K562 (cell line): ENCODE data around the gene UBA1. TPM values are rescaled to one million over a fixed set of nuclear protein-coding genes. Genes with fewer than 3 reads are reported as not detected.

Source experiments
- ATAC-seq: fragments of 200-7000 bp; cut with Tn5 transposase; 3 replicates; pipeline ENCODE4 v1.9.1; 2020; ENCODE audit warnings: moderate library complexity
- BruUV-seq: library from RNA; stranded (reverse); fragments of 400-500 nt; replicated peaks from 2 replicates; lab custom pipeline; 2021; lab: Mats Ljungman, UMichigan
- CTCF ChIA-PET: fragments of 300-600 bp; formaldehyde crosslinking; extraction: SDS; loops from one replicate; lab custom pipeline; 2021; ENCODE audit warnings: low intra/inter-chr PET ratio; lab: Yijun Ruan, JAX
- POLR2A ChIA-PET: fragments of 300-600, 350-650 bp; sonication (Branson Sonifier 250); formaldehyde crosslinking; extraction: SDS; loops from one replicate; lab custom pipeline; 2021; ENCODE audit warnings: antibody characterized with exemption, inconsistent platforms; lab: Yijun Ruan, JAX
- DNase-seq, 4 experiments: peaks; one replicate each; pipeline versions ENCODE4 v3.0.0 to v3.0.0-alpha.2; 2011 to 2018; ENCODE audit warnings: low spot score in 3 of 4, mixed read lengths in 3 of 4; ENCODE audit errors: extremely low read depth in 1 of 4
- FAIRE-seq: peaks from 2 replicates; lab custom pipeline; 2011; peaks lifted over from hg19 to GRCh38; lab: Jason Lieb, UNC
- H2AFZ ChIP-seq: 2 replicates; pipeline ENCODE4 v1.6.0; 2011; ENCODE audit warnings: low read depth, low read length, control low read depth, inconsistent platforms
- H3K27ac ChIP-seq: fragments of 200-600 bp; 3 replicates; pipeline ENCODE4 v1.8.0; 2011; ENCODE audit warnings: low read depth, mild to moderate bottlenecking, control low read depth, inconsistent platforms, low read length, moderate library complexity, mixed read lengths; ENCODE audit errors: extremely low read depth
- H3K27me3 ChIP-seq, 2 experiments: fragments of 300-600 bp in 1 of 2; 2 replicates in 1 of 2; 3 replicates in 1 of 2; pipeline versions ENCODE4 v1.6.0 to v1.8.0; 2011; ENCODE audit warnings: inconsistent platforms in 2 of 2, low read length in 2 of 2, mild to moderate bottlenecking in 1 of 2, mixed read lengths in 1 of 2, moderate library complexity in 1 of 2; ENCODE audit not compliant: control insufficient read depth in 2 of 2, insufficient read depth in 2 of 2
- H3K36me3 ChIP-seq: fragments of 300-600 bp; 3 replicates; pipeline ENCODE4 v1.8.0; 2011; ENCODE audit warnings: mild to moderate bottlenecking, low read length, inconsistent platforms; ENCODE audit not compliant: control insufficient read depth, insufficient read depth
- H3K4me1 ChIP-seq, 2 experiments: fragments of 200-600 bp in 1 of 2; replicated peaks in 1 of 2; 2 replicates in 1 of 2; 3 replicates in 1 of 2; pipeline versions ENCODE4 v1.5.1 to v1.8.0; 2011; ENCODE audit warnings: inconsistent platforms in 2 of 2, low read length in 2 of 2, mild to moderate bottlenecking in 1 of 2, mixed read lengths in 1 of 2, moderate library complexity in 1 of 2; ENCODE audit not compliant: control insufficient read depth in 2 of 2, insufficient read depth in 2 of 2
- H3K4me2 ChIP-seq: 2 replicates; pipeline ENCODE4 v1.6.1; 2011; ENCODE audit warnings: low read length, control low read depth, inconsistent platforms, mixed read lengths; ENCODE audit not compliant: insufficient read depth
- H3K4me3 ChIP-seq: fragments of 200-600 bp; sonication (generic), shearing (Covaris generic); 2 replicates; pipeline ENCODE4 v1.5.1; 2016; ENCODE audit warnings: control low read depth, inconsistent platforms
- H3K79me2 ChIP-seq: fragments of 200-600 bp; 3 replicates; pipeline ENCODE4 v1.8.0; 2011; ENCODE audit warnings: low read length, inconsistent platforms; ENCODE audit not compliant: control insufficient read depth, insufficient read depth
- H3K9ac ChIP-seq, 2 experiments: 2 replicates each; pipeline versions ENCODE4 v1.6.0 to v1.6.1; 2011; ENCODE audit warnings: low read depth in 2 of 2, low read length in 2 of 2, control low read depth in 1 of 2, inconsistent platforms in 1 of 2, mild to moderate bottlenecking in 1 of 2, mixed read lengths in 1 of 2; ENCODE audit not compliant: insufficient read depth in 1 of 2
- H3K9me1 ChIP-seq: one replicate; pipeline ENCODE4 v1.6.0; 2011; ENCODE audit warnings: inconsistent platforms, mild to moderate bottlenecking, low read length, moderate library complexity; ENCODE audit not compliant: control insufficient read depth, insufficient read depth
- H3K9me3 ChIP-seq: replicated peaks from 2 replicates; pipeline ENCODE4 v1.5.1; 2011; ENCODE audit warnings: low read depth, low read length, inconsistent platforms; ENCODE audit not compliant: control insufficient read depth, insufficient read depth
- H4K20me1 ChIP-seq: replicated peaks from 2 replicates; pipeline ENCODE4 v1.6.1; 2011; ENCODE audit warnings: low read length, inconsistent platforms, mixed read lengths; ENCODE audit not compliant: control insufficient read depth, insufficient read depth
- KLF16 ChIP-seq: IDR thresholded peaks from 2 replicates; pipeline ENCODE4 v1.6.1; 2016; ENCODE audit warnings: antibody characterized with exemption
- MAX ChIP-seq: sonication (generic); formaldehyde crosslinking; IDR thresholded peaks from 2 replicates; pipeline ENCODE4 v1.9.0; 2022; ENCODE audit warnings: mild to moderate bottlenecking, missing genetic modification reagents
- ZBTB5 ChIP-seq: fragments of 450-650 bp; IDR thresholded peaks from 2 replicates; pipeline ENCODE4 v1.6.1; 2017; ENCODE audit warnings: antibody characterized with exemption
- ZNF766 ChIP-seq: fragments of 200-800 bp; sonication (Bioruptor generic); conservative IDR thresholded peaks from 2 replicates; pipeline ENCODE4 v1.6.1; 2016; ENCODE audit warnings: missing genetic modification characterization, missing compliant biosample characterization
- whole genome bisulfite sequencing: fragments of 100-300 bp; shearing (Covaris generic); methylation state at CpG from one replicate; pipeline ENCODE4 v1.1.6; 2016; ENCODE audit warnings: low coverage, mixed read lengths; ENCODE audit not compliant: insufficient coverage; ENCODE audit errors: missing lambda C conversion rate; 5-methylcytosine and 5-hydroxymethylcytosine counted together
- in situ Hi-C: fragments of 300-500 bp; cut with MboI; formaldehyde crosslinking; loops from 4 replicates; pipeline ENCODE4 v1.15.0; 2018; ENCODE audit warnings: inconsistent platforms, mixed read lengths
- intact Hi-C: fragments of 100-400 bp; cut with micrococcal nuclease; formaldehyde crosslinking; loops from 2 replicates; pipeline ENCODE4 v1.14.2; 2022
- polyA plus RNA-seq, 8 experiments: library from polyadenylated mRNA; depleted of rRNA in 4 of 8; stranded (reverse) in 5 of 8; unstranded in 3 of 8; fragments of >200 nt; fragmentation: Nextera tagmentation in 2 of 8; fragmentation: Illumina TruSeq in 1 of 8; extraction: Ambion mirVana in 2 of 8; extraction: Trizol in 1 of 8; gene quantifications; 2 replicates each; pipeline versions ENCODE4 v1.2.1 to v1.2.3, GENCODE V29; 2011 to 2014; ENCODE audit warnings: inconsistent platforms in 1 of 8, missing spikeins in 1 of 8
- total RNA-seq, 7 experiments: library from RNA; depleted of rRNA in 6 of 7; stranded (reverse); fragments of >200 nt in 6 of 7; fragmentation: Illumina TruSeq in 2 of 7; extraction: Trizol in 2 of 7; gene quantifications; 2 replicates each; pipeline versions ENCODE4 v1.2.1 to v1.2.3, GENCODE V29; 2011 to 2021; ENCODE audit warnings: low replicate concordance in 1 of 7

Gene UBA1
- total and polyA plus RNA-seq, 9 of the 15 experiments (the other 6 are each of a cell fraction or from before 2014, with no cell fraction given): 32.0 to 174 (median 93.6) TPM

GRCh38 chrX:47148946-47149345, 44.7 kb upstream of the UBA1 start:
- no peaks in the 10 kb centered on the region for H3K27me3 ChIP-seq
- peaks cover 90% of the 10 kb centered on the region for H3K79me2 ChIP-seq
- FAIRE-seq (no peak), DNase-seq (no peak), ATAC-seq (no peak)
- no peak overlapping the region for H3K4me3 ChIP-seq
- no peak overlapping the region for H3K27ac ChIP-seq
- in situ Hi-C loops: no loop called here
- POLR2A ChIA-PET: no interaction called here
- TF ChIP-seq MAX (CRISPR knock-in tag): no peak
- TF ChIP-seq KLF16: no peak
- TF ChIP-seq ZNF766 (CRISPR knock-in tag): no peak
- TF ChIP-seq ZBTB5: no peak
- H3K4me2 ChIP-seq: no peak overlapping the region
- no peaks in the 10 kb centered on the region for H3K9me1 ChIP-seq
- H2AFZ ChIP-seq: no peak overlapping the region
- H3K9me3 ChIP-seq: no peaks in the 10 kb centered on the region
- intact Hi-C loops: no loop called here
- no TSS peak for BruUV-seq
- CTCF ChIA-PET: no interaction called here
- H3K9ac ChIP-seq: no peak overlapping the region
- peaks cover 3 to 16% of the 10 kb centered on the region in 2 experiments; a peak in 3 of 5 replicates for H3K4me1 ChIP-seq
- 93% methylated on average over 2 of the region's 2 CpGs for WGBS
- H4K20me1 ChIP-seq: peaks cover 9% of the 10 kb centered on the region; the same call in 1 of the 2 replicates
- peaks cover 54% of the 10 kb centered on the region for H3K36me3 ChIP-seq
